ENCODE measurements around the gene C1orf105. TPM values are rescaled to one million over a fixed set of nuclear protein-coding genes. Genes with fewer than 3 reads are reported as not detected.

The C1orf105 gene
- total and polyA plus RNA-seq, 4 donors, result 0.16 TPM; not detected in 3

GRCh38 chr1:172447641-172448040 is 27.2 kb downstream of the C1orf105 start:
- TF ChIP-seq EGR1 (IDR thresholded peaks at IDR 0.05; ENCODE audit: low read depth in 2 of 2) (no peak), ATF3 (IDR thresholded peaks at IDR 0.05) (no peak), GABPA (IDR thresholded peaks at IDR 0.05 in 1 of 2, conservative IDR thresholded peaks at IDR 0.05 in 1 of 2) (no peak), MAX (IDR thresholded peaks at IDR 0.05) (no peak), NR2F2 (IDR thresholded peaks at IDR 0.05) (no peak), REST (IDR thresholded peaks at IDR 0.05) (no peak), CTCF (IDR thresholded peaks at IDR 0.05; ENCODE audit: low read depth, low read length, missing input control) (no peak), HNF4G (IDR thresholded peaks at IDR 0.05) (no peak), YY1 (IDR thresholded peaks at IDR 0.05) (no peak), ZBTB33 (IDR thresholded peaks at IDR 0.05) (no peak), TAF1 (conservative IDR thresholded peaks at IDR 0.05) (no peak), RAD21 (IDR thresholded peaks at IDR 0.05) (no peak), FOXA2 (IDR thresholded peaks at IDR 0.05) (no peak), FOXA1 (IDR thresholded peaks at IDR 0.05) (no peak), SP1 (IDR thresholded peaks at IDR 0.05) (no peak), JUND (IDR thresholded peaks at IDR 0.05) (no peak), RXRA (IDR thresholded peaks at IDR 0.05) (no peak), HNF4A (conservative IDR thresholded peaks at IDR 0.05) (no peak)
- 81% methylated on average over 2 of the region's 2 CpGs for WGBS

More at GRCh38 chr1:172447641-172448040, 27.2 kb downstream of the C1orf105 start:
- Histone ChIP-seq H3K27me3 (ENCODE audit: control insufficient read depth in 4 of 4, insufficient read depth in 4 of 4, low read length in 3 of 4) (no peaks in the 10 kb centered on the region), H3K36me3 (ENCODE audit: control insufficient read depth in 4 of 4, insufficient read depth in 3 of 4, low read depth in 1 of 4, low read length in 3 of 4) (no peaks in the 10 kb centered on the region), H3K4me3 (ENCODE audit: low read depth in 1 of 3, low read length in 3 of 3) (no peak overlapping the region), H3K27ac (ENCODE audit: low read depth in 1 of 2, low read length in 2 of 2) (no peak overlapping the region), H3K4me1 (ENCODE audit: control insufficient read depth in 4 of 4, insufficient read depth in 4 of 4, low read length in 3 of 4) (peaks cover 4 to 13% (median 9%) of the 10 kb centered on the region in 4 donors), H3K9me3 (ENCODE audit: control insufficient read depth in 4 of 4, low read length in 3 of 4) (no peaks in the 10 kb centered on the region), H3K9ac (ENCODE audit: low read depth in 1 of 2, low read length in 2 of 2) (no peak overlapping the region)
- no peak for DNase-seq (ENCODE audit: low spot score)
